Esophagus squamous epithelium (tissue), 4 donors: ENCODE results near the gene LIPC.

Source experiments
- POLR2A ChIP-seq, 4 donors: fragments of 450-650 bp; IDR thresholded peaks; one replicate each; pipeline ENCODE4 v1.6.1; 2017; ENCODE audit warnings: antibody characterized with exemption in 4 of 4, mild to moderate bottlenecking in 4 of 4, moderate library complexity in 3 of 4
- TF ChIP-seq, protein P1 (sequence below), 6 experiments: fragments of 450-650 bp in 4 of 6; fragments of 200-600 bp in 2 of 6; sonication (generic) in 2 of 6; IDR thresholded peaks; one replicate each; pipeline ENCODE4 v1.5.1; 2016 to 2019; ENCODE audit warnings: antibody characterized with exemption in 6 of 6, mild to moderate bottlenecking in 4 of 6, moderate library complexity in 4 of 6

DNA sequence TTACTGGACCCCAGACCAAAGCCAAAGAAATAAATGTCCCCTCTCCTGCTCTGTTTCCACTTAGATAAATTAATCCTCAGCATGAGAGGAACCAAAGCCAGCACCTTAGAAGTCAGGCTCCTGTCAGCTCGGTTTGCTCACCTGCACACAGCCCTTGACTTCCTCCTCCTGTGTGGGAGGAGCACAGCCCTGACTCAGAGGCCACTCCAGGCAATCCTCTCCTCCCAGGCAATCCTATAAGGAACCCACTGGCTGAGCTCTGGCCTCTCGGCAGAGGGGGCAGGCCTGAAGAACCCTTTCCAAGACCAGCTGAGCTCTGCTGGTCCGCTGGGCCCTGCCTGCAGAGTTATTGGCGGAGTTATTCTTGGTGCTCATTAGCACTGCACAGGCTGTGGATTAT, 30.8 kb downstream of the LIPC start:
- TF ChIP-seq, protein P1, sequence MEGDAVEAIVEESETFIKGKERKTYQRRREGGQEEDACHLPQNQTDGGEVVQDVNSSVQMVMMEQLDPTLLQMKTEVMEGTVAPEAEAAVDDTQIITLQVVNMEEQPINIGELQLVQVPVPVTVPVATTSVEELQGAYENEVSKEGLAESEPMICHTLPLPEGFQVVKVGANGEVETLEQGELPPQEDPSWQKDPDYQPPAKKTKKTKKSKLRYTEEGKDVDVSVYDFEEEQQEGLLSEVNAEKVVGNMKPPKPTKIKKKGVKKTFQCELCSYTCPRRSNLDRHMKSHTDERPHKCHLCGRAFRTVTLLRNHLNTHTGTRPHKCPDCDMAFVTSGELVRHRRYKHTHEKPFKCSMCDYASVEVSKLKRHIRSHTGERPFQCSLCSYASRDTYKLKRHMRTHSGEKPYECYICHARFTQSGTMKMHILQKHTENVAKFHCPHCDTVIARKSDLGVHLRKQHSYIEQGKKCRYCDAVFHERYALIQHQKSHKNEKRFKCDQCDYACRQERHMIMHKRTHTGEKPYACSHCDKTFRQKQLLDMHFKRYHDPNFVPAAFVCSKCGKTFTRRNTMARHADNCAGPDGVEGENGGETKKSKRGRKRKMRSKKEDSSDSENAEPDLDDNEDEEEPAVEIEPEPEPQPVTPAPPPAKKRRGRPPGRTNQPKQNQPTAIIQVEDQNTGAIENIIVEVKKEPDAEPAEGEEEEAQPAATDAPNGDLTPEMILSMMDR (IDR thresholded peaks at IDR 0.05), result no peak
- no peak for TF ChIP-seq POLR2A (IDR thresholded peaks at IDR 0.05)
